Duodenal mucosa (tissue), 2 donors: ENCODE measurements around the gene AP5M1.
"Not testable (repeated sequence)": the region's sequence is repeated elsewhere in the genome, so short reads cannot be mapped to it uniquely, and the experiment has no call there.

Experiments
- H3K27ac ChIP-seq: one replicate; pipeline ENCODE4 v1.7.0; 2013; ENCODE audit warnings: low read depth, low read length
- H3K27me3 ChIP-seq, 2 donors: one replicate each; pipeline ENCODE4 v1.7.0; 2013; ENCODE audit warnings: low read length in 2 of 2, control low read depth in 1 of 2; ENCODE audit not compliant: insufficient read depth in 2 of 2, control insufficient read depth in 1 of 2
- H3K36me3 ChIP-seq, 2 donors: one replicate each; pipeline ENCODE4 v1.7.0; 2013; ENCODE audit warnings: low read length in 2 of 2, control low read depth in 1 of 2; ENCODE audit not compliant: insufficient read depth in 2 of 2, control insufficient read depth in 1 of 2
- H3K4me1 ChIP-seq, 2 donors: one replicate each; pipeline ENCODE4 v1.7.0; 2013; ENCODE audit warnings: low read length in 2 of 2, control low read depth in 1 of 2; ENCODE audit not compliant: insufficient read depth in 2 of 2, control insufficient read depth in 1 of 2
- H3K4me3 ChIP-seq, 2 donors: one replicate each; pipeline ENCODE4 v1.7.0; 2013; ENCODE audit warnings: low read length in 2 of 2, low read depth in 1 of 2
- H3K9ac ChIP-seq, 2 donors: one replicate each; pipeline ENCODE4 v1.7.0; 2013; ENCODE audit warnings: low read length in 2 of 2, low read depth in 1 of 2
- H3K9me3 ChIP-seq, 2 donors: one replicate each; pipeline ENCODE4 v1.7.0; 2013; ENCODE audit warnings: low read length in 2 of 2, control low read depth in 1 of 2; ENCODE audit not compliant: control insufficient read depth in 1 of 2

The AP5M1 gene

DNA sequence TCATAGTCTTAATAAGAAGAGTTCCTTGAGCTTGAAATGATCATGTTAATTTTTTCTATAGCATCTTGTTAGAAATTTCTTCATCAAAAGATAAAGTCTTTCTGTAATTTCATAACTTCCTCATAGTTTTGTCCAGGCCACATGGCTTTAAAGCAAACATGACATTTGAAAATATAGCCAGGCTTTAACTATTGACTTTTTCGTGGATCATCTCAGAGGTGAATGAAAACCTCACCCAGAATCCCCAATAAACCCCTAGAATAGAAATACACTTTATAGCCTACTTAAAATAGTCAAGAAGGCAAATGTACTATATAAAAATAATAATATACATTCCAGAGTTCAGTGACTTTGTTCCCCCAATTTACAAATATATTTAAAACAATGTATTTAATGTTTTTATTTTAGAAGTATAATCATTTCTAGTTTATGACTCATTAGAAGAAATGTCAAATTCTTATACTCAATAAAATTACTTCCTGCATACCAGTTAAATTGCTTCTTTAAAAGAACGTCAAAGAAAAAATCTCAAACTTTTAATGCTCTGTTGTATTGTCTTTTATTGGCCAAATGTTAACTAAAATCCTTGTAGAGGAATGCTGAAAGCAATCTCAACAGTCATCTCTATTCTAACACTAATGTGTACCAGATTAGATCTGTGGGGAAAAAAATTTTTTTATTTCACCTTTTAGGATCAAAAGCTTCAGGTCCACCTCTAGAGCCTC, 21.7 kb upstream of the AP5M1 start:
- no peak overlapping the region for H3K4me3 ChIP-seq
- H3K27ac ChIP-seq = no peak overlapping the region
- no peaks in the 10 kb centered on the region for H3K27me3 ChIP-seq
- no peaks in the 10 kb centered on the region for H3K4me1 ChIP-seq
- H3K9me3 ChIP-seq = no peaks in the 10 kb centered on the region
- no peak overlapping the region for H3K9ac ChIP-seq
- H3K36me3 ChIP-seq = peaks cover 0 to 4% of the 10 kb centered on the region in 2 donors

DNA sequence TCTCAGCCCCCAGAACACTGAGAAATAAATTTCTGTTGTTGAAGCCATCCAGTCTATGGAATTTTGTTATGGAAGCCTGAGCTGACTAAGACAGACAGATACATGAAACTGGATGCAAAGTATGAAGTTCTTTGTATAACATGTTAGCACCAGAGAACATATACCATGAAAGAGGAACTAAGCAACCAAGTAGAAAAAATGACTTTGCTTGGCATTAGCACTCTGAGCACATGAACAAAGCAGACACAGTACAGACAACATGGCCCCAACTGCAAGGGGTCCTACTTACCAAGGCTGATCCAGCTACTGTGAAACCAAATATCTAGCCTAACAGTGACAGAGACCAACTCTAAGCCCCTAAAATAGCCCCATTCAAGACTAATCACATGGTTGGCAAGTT, 13.9 kb upstream of the AP5M1 start:
- H3K9ac ChIP-seq = no peak overlapping the region
- no peaks in the 10 kb centered on the region for H3K9me3 ChIP-seq
- no peaks in the 10 kb centered on the region for H3K4me1 ChIP-seq
- H3K36me3 ChIP-seq = peaks cover 0 to 6% of the 10 kb centered on the region in 2 donors
- H3K4me3 ChIP-seq = no peak overlapping the region
- no peaks in the 10 kb centered on the region for H3K27me3 ChIP-seq
- no peak overlapping the region for H3K27ac ChIP-seq

- not testable (repeated sequence) for H3K36me3 ChIP-seq, H3K4me1 ChIP-seq, H3K27ac ChIP-seq, H3K4me3 ChIP-seq, H3K27me3 ChIP-seq, H3K9me3 ChIP-seq, H3K9ac ChIP-seq
Observed at GRCh38 chr14:57258221-57258620, 10.6 kb upstream of the AP5M1 start.

DNA sequence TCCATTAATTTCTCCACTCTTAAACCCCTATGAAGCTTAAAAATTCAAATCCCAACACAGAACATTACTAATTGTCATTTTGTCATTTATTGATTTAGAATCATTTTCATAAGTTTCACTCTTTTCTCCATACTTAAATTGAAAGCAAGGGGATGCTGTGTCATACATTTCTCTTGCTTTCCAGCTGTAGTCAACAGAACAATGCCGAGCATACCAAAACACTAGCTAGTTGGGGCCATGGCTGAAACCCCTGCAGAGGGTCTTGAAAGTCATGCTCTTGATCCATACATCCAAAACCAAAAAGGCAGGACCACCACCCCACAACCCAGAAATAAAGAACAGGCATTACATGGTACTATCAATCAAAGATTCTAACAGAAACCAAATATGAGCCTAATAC, 9.1 kb upstream of the AP5M1 start:
- Histone ChIP-seq H3K36me3 (peaks cover 0 to 6% of the 10 kb centered on the region in 2 donors), H3K4me1 (no peaks in the 10 kb centered on the region), H3K4me3 (no peak overlapping the region), H3K9ac (no peak overlapping the region), H3K27ac (no peak overlapping the region), H3K27me3 (no peaks in the 10 kb centered on the region), H3K9me3 (no peaks in the 10 kb centered on the region)

- Histone ChIP-seq H3K27me3 (no peaks in the 10 kb centered on the region), H3K4me1 (peaks cover 0 to 14% of the 10 kb centered on the region in 2 donors), H3K9me3 (no peaks in the 10 kb centered on the region), H3K4me3 (no peak overlapping the region), H3K27ac (no peak overlapping the region), H3K36me3 (peaks cover 0 to 2% of the 10 kb centered on the region in 2 donors), H3K9ac (no peak overlapping the region)
Observed at GRCh38 chr14:57261604-57262003, 7.2 kb upstream of the AP5M1 start.

GRCh38 chr14:57262117-57262516, 6.7 kb upstream of the AP5M1 start:
- no peaks in the 10 kb centered on the region for H3K36me3 ChIP-seq
- H3K27me3 ChIP-seq = no peaks in the 10 kb centered on the region
- H3K4me1 ChIP-seq = peaks cover 0 to 19% of the 10 kb centered on the region in 2 donors
- H3K9ac ChIP-seq = no peak overlapping the region
- no peak overlapping the region for H3K4me3 ChIP-seq
- no peaks in the 10 kb centered on the region for H3K9me3 ChIP-seq
- no peak overlapping the region for H3K27ac ChIP-seq

GRCh38 chr14:57266065-57266464, 2.7 kb upstream of the AP5M1 start:
- Histone ChIP-seq H3K9me3 (no peaks in the 10 kb centered on the region), H3K4me3 (no peak overlapping the region), H3K27ac (no peak overlapping the region), H3K4me1 (peaks cover 12 to 35% of the 10 kb centered on the region in 2 donors), H3K27me3 (no peaks in the 10 kb centered on the region), H3K9ac (no peak overlapping the region), H3K36me3 (no peaks in the 10 kb centered on the region)

DNA sequence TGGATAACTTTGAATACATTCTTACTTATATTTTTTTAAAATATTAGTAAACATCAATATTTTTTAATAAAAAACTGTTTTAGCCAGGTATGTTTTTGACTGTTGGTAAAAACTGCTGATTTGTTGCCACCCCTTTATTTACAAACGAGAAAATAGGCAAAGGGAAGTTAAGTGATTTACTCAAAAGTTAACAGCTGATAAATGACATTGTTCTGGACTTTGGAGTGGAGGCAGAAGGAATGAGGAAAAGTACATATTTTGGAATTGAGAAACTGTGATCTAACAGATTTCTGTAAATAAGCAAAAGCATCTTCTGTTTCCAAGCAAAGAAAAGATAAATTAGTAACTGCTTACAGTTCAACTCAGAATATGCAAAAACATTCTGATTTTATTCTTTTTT, 4.5 kb downstream of the AP5M1 start:
- Histone ChIP-seq H3K27me3 (no peaks in the 10 kb centered on the region), H3K36me3 (peaks cover 8 to 16% of the 10 kb centered on the region in 2 donors), H3K9ac (no peak overlapping the region), H3K27ac (no peak overlapping the region), H3K9me3 (no peaks in the 10 kb centered on the region), H3K4me3 (no peak overlapping the region), H3K4me1 (peaks cover 14 to 19% of the 10 kb centered on the region in 2 donors)

GRCh38 chr14:57274551-57274950, 5.8 kb downstream of the AP5M1 start:
- Histone ChIP-seq H3K9me3 (no peaks in the 10 kb centered on the region), H3K27ac (no peak overlapping the region), H3K27me3 (no peaks in the 10 kb centered on the region), H3K4me3 (no peak overlapping the region), H3K4me1 (peaks cover 14 to 19% of the 10 kb centered on the region in 2 donors), H3K9ac (no peak overlapping the region), H3K36me3 (peaks cover 15 to 21% of the 10 kb centered on the region in 2 donors)

GRCh38 chr14:57275023-57275664, 6.4 kb downstream of the AP5M1 start:
- Histone ChIP-seq H3K9me3 (no peaks in the 10 kb centered on the region), H3K9ac (no peak overlapping the region), H3K36me3 (peaks cover 15 to 23% of the 10 kb centered on the region in 2 donors), H3K4me1 (peaks cover 11 to 17% of the 10 kb centered on the region in 2 donors), H3K4me3 (no peak overlapping the region), H3K27ac (no peak overlapping the region), H3K27me3 (no peaks in the 10 kb centered on the region)
